Body of pancreas (tissue), 4 donors: Measurements from ENCODE around the gene MAPK9.

Experiments
- CTCF ChIP-seq, 7 experiments: fragments of 450-650 bp in 4 of 7; fragments of 200-600 bp in 3 of 7; sonication (generic) in 3 of 7; IDR thresholded peaks; one replicate each; pipeline ENCODE4 v1.5.1; 2016 to 2019; ENCODE audit warnings: antibody characterized with exemption in 7 of 7
- POLR2A ChIP-seq, 3 donors: fragments of 450-650 bp; IDR thresholded peaks; one replicate each; pipeline ENCODE4 v1.6.1; 2016; ENCODE audit warnings: antibody characterized with exemption in 3 of 3, mild to moderate bottlenecking in 2 of 3

- TF ChIP-seq CTCF (IDR thresholded peaks at IDR 0.05) (no peak), POLR2A (IDR thresholded peaks at IDR 0.05) (no peak)
Measured at GRCh38 chr5:180191716-180192115, 100.2 kb downstream of the MAPK9 start.
